OCI-LY3 (cell line): ENCODE data around the gene ZBTB49.

Source experiments
- CTCF ChIP-seq: fragments of 200-600, 300-600 bp; sonication (generic); IDR thresholded peaks from 2 replicates; pipeline ENCODE4 v1.5.1; 2014; ENCODE audit warnings: antibody characterized with exemption, low read length, low read depth
- EZH2phosphoT487 ChIP-seq: fragments of 200-600 bp; shearing (Covaris generic); IDR thresholded peaks from 2 replicates; pipeline ENCODE4 v1.6.1; 2018; ENCODE audit warnings: antibody characterized with exemption, mixed run types, low read depth

DNA sequence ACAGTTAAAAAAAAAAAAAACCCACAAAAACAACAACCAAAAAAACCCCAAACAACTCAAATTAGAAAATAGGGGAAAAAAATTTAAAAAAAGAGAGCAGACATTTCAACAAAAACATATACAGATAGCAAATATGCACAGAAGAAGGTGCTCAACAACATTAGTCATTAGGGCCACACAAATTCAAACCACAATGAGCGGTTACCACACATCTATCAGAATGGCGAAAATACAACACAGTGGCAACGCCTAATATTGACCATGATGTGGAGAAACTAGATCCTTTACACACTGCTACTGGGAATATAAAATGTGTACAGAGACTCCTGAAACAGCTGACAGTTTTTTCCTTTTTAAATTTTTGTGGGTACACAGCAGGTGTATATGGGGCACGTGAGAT is 19.5 kb upstream of the ZBTB49 start:
- TF ChIP-seq CTCF (no peak), EZH2phosphoT487 (no peak)
